H9 (cell line): ENCODE data around the gene CDC5L. TPM values are rescaled to one million over a fixed set of nuclear protein-coding genes. Genes with fewer than 3 reads are reported as not detected.

ENCODE experiments used
- DNase-seq: peaks from one replicate; pipeline ENCODE4 v3.0.0-alpha.2; 2017
- H2AFZ ChIP-seq: one replicate; pipeline ENCODE4 v1.6.1; 2013; ENCODE audit warnings: mild to moderate bottlenecking, low read length, control low read depth, moderate library complexity
- H2AK5ac ChIP-seq: 2 replicates; pipeline ENCODE4 v1.6.1; 2013; ENCODE audit warnings: low read length, control low read depth, mixed read lengths; ENCODE audit not compliant: insufficient read length
- H2BK120ac ChIP-seq: one replicate; pipeline ENCODE4 v1.6.1; 2013; ENCODE audit warnings: low read depth, mild to moderate bottlenecking, low read length, control low read depth, inconsistent platforms; ENCODE audit not compliant: poor library complexity, severe bottlenecking
- H2BK12ac ChIP-seq: 2 replicates; pipeline ENCODE4 v1.6.1; 2013; ENCODE audit warnings: low read length, control low read depth, mixed read lengths, low read depth; ENCODE audit not compliant: insufficient read length
- H2BK15ac ChIP-seq: 2 replicates; pipeline ENCODE4 v1.6.1; 2013; ENCODE audit warnings: low read depth, low read length, control low read depth
- H2BK20ac ChIP-seq: one replicate; pipeline ENCODE4 v1.6.1; 2013; ENCODE audit warnings: low read depth, mild to moderate bottlenecking, low read length, control low read depth, inconsistent platforms; ENCODE audit not compliant: poor library complexity, severe bottlenecking
- H2BK5ac ChIP-seq: 2 replicates; pipeline ENCODE4 v1.6.1; 2013; ENCODE audit warnings: low read length, control low read depth, mixed read lengths; ENCODE audit not compliant: insufficient read length
- H3K14ac ChIP-seq: 2 replicates; pipeline ENCODE4 v1.6.1; 2013; ENCODE audit warnings: low read length, control low read depth; ENCODE audit not compliant: insufficient read depth
- H3K18ac ChIP-seq: 2 replicates; pipeline ENCODE4 v1.6.1; 2013; ENCODE audit warnings: low read depth, mild to moderate bottlenecking, mixed read lengths, low read length, control low read depth; ENCODE audit not compliant: insufficient read length
- H3K23ac ChIP-seq: 2 replicates; pipeline ENCODE4 v1.6.1; 2013; ENCODE audit warnings: low read length, control low read depth, mixed read lengths, low read depth; ENCODE audit not compliant: insufficient read length
- H3K23me2 ChIP-seq: 2 replicates; pipeline ENCODE4 v1.6.1; 2013; ENCODE audit warnings: low read depth, mild to moderate bottlenecking, mixed read lengths, low read length, control low read depth; ENCODE audit not compliant: insufficient read length, poor library complexity, severe bottlenecking
- H3K27ac ChIP-seq: 2 replicates; pipeline ENCODE4 v1.5.1; 2013; ENCODE audit warnings: low read length, control low read depth, mixed read lengths, low read depth; ENCODE audit not compliant: insufficient read length
- H3K27me3 ChIP-seq: 2 replicates; pipeline ENCODE4 v1.6.1; 2013; ENCODE audit warnings: low read length, control low read depth, inconsistent platforms; ENCODE audit not compliant: insufficient read depth
- H3K4ac ChIP-seq: 2 replicates; pipeline ENCODE4 v1.6.1; 2013; ENCODE audit warnings: low read depth, mild to moderate bottlenecking, control low read depth, inconsistent platforms, low read length, moderate library complexity
- H3K4me1 ChIP-seq: 2 replicates; pipeline ENCODE4 v1.6.1; 2013; ENCODE audit warnings: low read length, control low read depth, inconsistent platforms; ENCODE audit not compliant: insufficient read depth
- H3K4me2 ChIP-seq: 2 replicates; pipeline ENCODE4 v1.6.1; 2013; ENCODE audit warnings: low read length, control low read depth, mixed read lengths; ENCODE audit not compliant: insufficient read length, insufficient read depth
- H3K56ac ChIP-seq: 2 replicates; pipeline ENCODE4 v1.6.1; 2013; ENCODE audit warnings: low read depth, mild to moderate bottlenecking, mixed read lengths, low read length, control low read depth; ENCODE audit not compliant: insufficient read length
- H3K79me1 ChIP-seq: 2 replicates; pipeline ENCODE4 v1.6.1; 2013; ENCODE audit warnings: low read depth, mild to moderate bottlenecking, moderate library complexity, low read length, control low read depth, inconsistent platforms; ENCODE audit not compliant: insufficient read depth, poor library complexity, severe bottlenecking
- H3K79me2 ChIP-seq: 2 replicates; pipeline ENCODE4 v1.6.1; 2013; ENCODE audit warnings: low read length, control low read depth, inconsistent platforms; ENCODE audit not compliant: insufficient read depth
- H3K9ac ChIP-seq: 2 replicates; pipeline ENCODE4 v1.6.1; 2013; ENCODE audit warnings: low read length, control low read depth, mixed read lengths; ENCODE audit not compliant: insufficient read length; ENCODE audit errors: extremely low read depth
- H3K9me3 ChIP-seq: one replicate; pipeline ENCODE4 v1.6.1; 2013; ENCODE audit warnings: low read depth, low read length, inconsistent platforms; ENCODE audit not compliant: control insufficient read depth
- H3T11ph ChIP-seq: one replicate; pipeline ENCODE4 v1.6.1; 2013; ENCODE audit warnings: mild to moderate bottlenecking, low read length, control low read depth, inconsistent platforms
- H4K20me1 ChIP-seq: one replicate; pipeline ENCODE4 v1.6.1; 2013; ENCODE audit not compliant: control insufficient read depth, insufficient read length, insufficient read depth
- H4K5ac ChIP-seq: 2 replicates; pipeline ENCODE4 v1.6.1; 2013; ENCODE audit warnings: low read depth, mild to moderate bottlenecking, mixed read lengths, low read length, control low read depth; ENCODE audit not compliant: insufficient read length
- H4K8ac ChIP-seq: replicated peaks from 2 replicates; pipeline ENCODE4 v1.6.1; 2013; ENCODE audit warnings: low read length, control low read depth, mixed read lengths, low read depth; ENCODE audit not compliant: insufficient read length
- H4K91ac ChIP-seq: 2 replicates; pipeline ENCODE4 v1.6.1; 2013; ENCODE audit warnings: low read depth, mild to moderate bottlenecking, moderate library complexity, mixed read lengths, low read length, control low read depth; ENCODE audit not compliant: insufficient read length
- H3K27ac Mint-ChIP-seq, 3 experiments: 2 replicates in 2 of 3; 3 replicates in 1 of 3; pipeline ENCODE4 v1.8.0; 2020 to 2021; ENCODE audit warnings: mixed read lengths in 3 of 3, mild to moderate bottlenecking in 1 of 3, moderate library complexity in 1 of 3
- H3K27me3 Mint-ChIP-seq: 2 replicates; pipeline ENCODE4 v1.8.0; 2021; ENCODE audit warnings: low read depth, mild to moderate bottlenecking, moderate library complexity, mixed read lengths
- H3K36me3 Mint-ChIP-seq, 3 experiments: 2 replicates in 2 of 3; 3 replicates in 1 of 3; pipeline ENCODE4 v1.8.0; 2020 to 2021; ENCODE audit warnings: low read depth in 3 of 3, mixed read lengths in 3 of 3; ENCODE audit not compliant: insufficient read depth in 1 of 3
- H3K4me1 Mint-ChIP-seq, 2 experiments: 2 replicates each; pipeline ENCODE4 v1.8.0; 2020; ENCODE audit warnings: mixed read lengths in 2 of 2
- H3K4me3 Mint-ChIP-seq, 2 experiments: 2 replicates in 1 of 2; 3 replicates in 1 of 2; pipeline ENCODE4 v1.8.0; 2020 to 2021; ENCODE audit warnings: mild to moderate bottlenecking in 2 of 2, mixed read lengths in 2 of 2, moderate library complexity in 1 of 2
- H3K9me3 Mint-ChIP-seq, 2 experiments: 2 replicates in 1 of 2; 3 replicates in 1 of 2; pipeline ENCODE4 v1.8.0; 2020; ENCODE audit warnings: mild to moderate bottlenecking in 2 of 2, mixed read lengths in 2 of 2, moderate library complexity in 1 of 2
- CTCF ChIP-seq: fragments of 200-600 bp; sonication (generic); conservative IDR thresholded peaks from 3 replicates; pipeline ENCODE4 v1.8.0; 2021; ENCODE audit warnings: antibody characterized with exemption, mild to moderate bottlenecking
- WGBS: extraction: QIAGEN DNeasy Blood & Tissue Kit; methylation state at CpG from one replicate; pipeline ENCODE4 v1.1.7; 2013; ENCODE audit warnings: missing lambda C conversion rate, low lambda C conversion rate, mixed read lengths; ENCODE audit not compliant: insufficient read length; ENCODE audit errors: extremely low coverage; 5-methylcytosine and 5-hydroxymethylcytosine counted together
- total RNA-seq: library from RNA; stranded (reverse); gene quantifications from 2 replicates; pipeline ENCODE4 v1.2.1, GENCODE V29; 2021

The CDC5L gene
- total RNA-seq, 1 experiment from 2014 or later: 34.3 TPM

- Histone ChIP-seq H2BK5ac (no peak overlapping the region), H2BK15ac (no peak overlapping the region), H2BK120ac (no peak overlapping the region), H3K4me2 (no peak overlapping the region), H4K91ac (no peak overlapping the region), H4K8ac (no peak overlapping the region), H3K56ac (no peak overlapping the region), H3K23ac (no peak overlapping the region), H3K14ac (no peak overlapping the region), H3K9me3 (no peaks in the 10 kb centered on the region), H2BK20ac (no peak overlapping the region), H3K18ac (no peak overlapping the region), H4K20me1 (no peaks in the 10 kb centered on the region), H3T11ph (no peak overlapping the region), H2BK12ac (no peak overlapping the region), H4K5ac (no peak overlapping the region), H2AFZ (no peak overlapping the region), H3K9ac (no peak overlapping the region), H3K27ac (no peak overlapping the region), H3K79me2 (no peaks in the 10 kb centered on the region), H3K79me1 (no peaks in the 10 kb centered on the region), H3K27me3 (no peaks in the 10 kb centered on the region), H2AK5ac (no peak overlapping the region), H3K4me1 (0 out of 2 replicates have a peak, but pooled peaks cover 2% of the 10 kb centered on the region), H3K4ac (no peak overlapping the region), H3K23me2 (no peaks in the 10 kb centered on the region)
- no peak for TF ChIP-seq CTCF
- no peak overlapping the region for H3K4me3 Mint-ChIP-seq
- no peak overlapping the region for H3K27ac Mint-ChIP-seq
- peaks cover 16 to 17% of the 10 kb centered on the region in 2 experiments for H3K4me1 Mint-ChIP-seq
- H3K36me3 Mint-ChIP-seq: no peaks in the 10 kb centered on the region
- WGBS: no CpG with 5 or more reads among the region's 6 CpGs
- H3K9me3 Mint-ChIP-seq: no peaks in the 10 kb centered on the region
- DNase-seq: no peak
- peaks cover 5% of the 10 kb centered on the region for H3K27me3 Mint-ChIP-seq
Measured at GRCh38 chr6:44342052-44342451, 45.5 kb upstream of the CDC5L start.
